GM23248 (cell line): ENCODE data around the gene DDX59. TPM values are rescaled to one million over a fixed set of nuclear protein-coding genes. Genes with fewer than 3 reads are reported as not detected.
"Not testable (repeated sequence)": the region's sequence is repeated elsewhere in the genome, so short reads cannot be mapped to it uniquely, and the experiment has no call there.

ENCODE experiments used
- DNase-seq: peaks from one replicate; pipeline ENCODE4 v3.0.0-alpha.2; 2015
- H2AFZ ChIP-seq: fragments of 200-600 bp; sonication (generic); 2 replicates; pipeline ENCODE4 v1.6.1; 2016; ENCODE audit warnings: antibody characterized with exemption
- H3F3A ChIP-seq: fragments of 200-600 bp; sonication (generic); 2 replicates; pipeline ENCODE4 v1.6.1; 2016; ENCODE audit warnings: mild to moderate bottlenecking, antibody characterized with exemption, mixed run types; ENCODE audit not compliant: insufficient read depth
- H3K27ac ChIP-seq: fragments of 200-600 bp; sonication (generic); 2 replicates; pipeline ENCODE4 v1.5.1; 2016; ENCODE audit warnings: mild to moderate bottlenecking
- H3K27me3 ChIP-seq: fragments of 200-600 bp; sonication (generic); replicated peaks from 2 replicates; pipeline ENCODE4 v1.6.1; 2016; ENCODE audit warnings: mild to moderate bottlenecking; ENCODE audit not compliant: insufficient read depth
- H3K36me3 ChIP-seq: fragments of 200-600 bp; sonication (generic); 2 replicates; pipeline ENCODE4 v1.6.1; 2016; ENCODE audit warnings: low read depth, mild to moderate bottlenecking
- H3K4me1 ChIP-seq: fragments of 200-600 bp; sonication (generic); 2 replicates; pipeline ENCODE4 v1.6.1; 2016; ENCODE audit warnings: mild to moderate bottlenecking; ENCODE audit not compliant: insufficient read depth
- H3K4me2 ChIP-seq: fragments of 200-600 bp; sonication (generic); one replicate; pipeline ENCODE4 v1.6.1; 2016; ENCODE audit warnings: mild to moderate bottlenecking; ENCODE audit not compliant: unreplicated experiment
- H3K4me3 ChIP-seq: fragments of 200-600 bp; sonication (generic); 2 replicates; pipeline ENCODE4 v1.5.1; 2016; ENCODE audit warnings: mild to moderate bottlenecking
- H3K79me2 ChIP-seq: fragments of 200-600 bp; sonication (generic); 2 replicates; pipeline ENCODE4 v1.6.1; 2016; ENCODE audit warnings: mild to moderate bottlenecking; ENCODE audit not compliant: insufficient read depth
- H3K9ac ChIP-seq: fragments of 200-600 bp; sonication (generic); 2 replicates; pipeline ENCODE4 v1.6.1; 2016; ENCODE audit warnings: mild to moderate bottlenecking
- H3K9me2 ChIP-seq: fragments of 200-600 bp; sonication (generic); 2 replicates; pipeline ENCODE4 v1.6.1; 2016; ENCODE audit warnings: mixed run types, mild to moderate bottlenecking, moderate library complexity; ENCODE audit not compliant: insufficient read depth
- H3K9me3 ChIP-seq: fragments of 200-600 bp; sonication (generic); one replicate; pipeline ENCODE4 v1.6.1; 2017; ENCODE audit warnings: low read depth
- H4K20me1 ChIP-seq: fragments of 200-600 bp; sonication (generic); 2 replicates; pipeline ENCODE4 v1.6.0; 2016; ENCODE audit not compliant: insufficient read depth
- EZH2 ChIP-seq: fragments of 200-600 bp; sonication (generic); IDR thresholded peaks from 2 replicates; pipeline ENCODE4 v1.6.1; 2018; ENCODE audit warnings: antibody characterized with exemption, mild to moderate bottlenecking; ENCODE audit not compliant: insufficient read depth, poor library complexity, severe bottlenecking
- EZH2phosphoT487 ChIP-seq: fragments of 200-600 bp; sonication (generic); IDR thresholded peaks from 2 replicates; pipeline ENCODE4 v1.6.1; 2018; ENCODE audit warnings: antibody characterized with exemption, moderate library complexity, mild to moderate bottlenecking, low read depth; ENCODE audit not compliant: insufficient read depth
- WGBS, 2 experiments: methylation state at CpG; one replicate each; pipeline ENCODE4 v1.1.6; 2015 to 2017; ENCODE audit warnings: low lambda C conversion rate in 2 of 2, low coverage in 1 of 2; ENCODE audit errors: missing lambda C conversion rate in 2 of 2; 5-methylcytosine and 5-hydroxymethylcytosine counted together
- in situ Hi-C: fragments of 300-500 bp; cut with MboI; formaldehyde crosslinking; loops from 2 replicates; pipeline ENCODE4 v1.15.0; 2020
- polyA plus RNA-seq: library from polyadenylated mRNA; unstranded; fragments of >200 nt; fragmentation: Nextera tagmentation; extraction: Ambion mirVana; gene quantifications from 2 replicates; pipeline ENCODE4 v1.2.1, GENCODE V29; 2016
- total RNA-seq: library from RNA; depleted of rRNA; stranded (reverse); fragments of >200 nt; shearing (Covaris generic); gene quantifications from 2 replicates; pipeline ENCODE4 v1.2.3, GENCODE V29; 2014

DDX59 gene
- total and polyA plus RNA-seq, 2 experiments from 2014 or later = 12.2 to 14.2 TPM

- no peaks in the 10 kb centered on the region for H3K9me3 ChIP-seq
- no peak for TF ChIP-seq EZH2
- TF ChIP-seq EZH2phosphoT487 = no peak
- H3K4me2 ChIP-seq = no peak overlapping the region
- H3K27ac ChIP-seq = no peak overlapping the region
- H2AFZ ChIP-seq = no peak overlapping the region
- DNase-seq = no peak
- no peaks in the 10 kb centered on the region for H3K79me2 ChIP-seq
- in situ Hi-C loops = loop anchor here (10.0 kb wide), 1 partner anchor 173 kb away; no protein-coding TSS in a partner anchor
- no peaks in the 10 kb centered on the region for H3K4me1 ChIP-seq
- H3K9me2 ChIP-seq = no peaks in the 10 kb centered on the region
- no peak overlapping the region for H3K9ac ChIP-seq
- H3K36me3 ChIP-seq = no peaks in the 10 kb centered on the region
- no peaks in the 10 kb centered on the region for H4K20me1 ChIP-seq
- no peak overlapping the region for H3K4me3 ChIP-seq
- 36 to 43% methylated on average over 1 of the region's 1 CpG for WGBS, 2 experiments
- H3K27me3 ChIP-seq = no peaks in the 10 kb centered on the region
- no peaks in the 10 kb centered on the region for H3F3A ChIP-seq
Measured at GRCh38 chr1:200631375-200631774, 38.3 kb downstream of the DDX59 start.

GRCh38 chr1:200630515-200630899 lies 39.2 kb downstream of the DDX59 start:
- not testable (repeated sequence) for H3K4me2 ChIP-seq, H3K27ac ChIP-seq, H3K36me3 ChIP-seq, H3K9me2 ChIP-seq, H3F3A ChIP-seq, H3K4me3 ChIP-seq, H3K9ac ChIP-seq, H4K20me1 ChIP-seq, H2AFZ ChIP-seq, H3K4me1 ChIP-seq, H3K27me3 ChIP-seq, H3K9me3 ChIP-seq, H3K79me2 ChIP-seq, DNase-seq
- in situ Hi-C loops = loop anchor here (10.0 kb wide), 1 partner anchor 174 kb away; no protein-coding TSS in a partner anchor
- WGBS, 2 experiments = 90 to 95% methylated on average over 8 of the region's 8 CpGs

GRCh38 chr1:200629876-200630514 lies 39.7 kb downstream of the DDX59 start:
- no peak for TF ChIP-seq EZH2phosphoT487
- TF ChIP-seq EZH2 = no peak
- H3K9ac ChIP-seq = no peak overlapping the region
- in situ Hi-C loops = loop anchor here (10.0 kb wide), 1 partner anchor 175 kb away; no protein-coding TSS in a partner anchor
- H3K4me1 ChIP-seq = peaks cover 8% of the 10 kb centered on the region
- no peaks in the 10 kb centered on the region for H4K20me1 ChIP-seq
- H3K27me3 ChIP-seq = no peaks in the 10 kb centered on the region
- H3K4me2 ChIP-seq = no peak overlapping the region
- H3F3A ChIP-seq = 0 out of 2 replicates have a peak, but pooled peaks cover 3% of the 10 kb centered on the region
- H3K27ac ChIP-seq = no peak overlapping the region
- WGBS, 2 experiments = 86 to 90% methylated on average over 9 of the region's 9 CpGs
- no peaks in the 10 kb centered on the region for H3K9me3 ChIP-seq
- no peak overlapping the region for H2AFZ ChIP-seq
- no peaks in the 10 kb centered on the region for H3K9me2 ChIP-seq
- H3K36me3 ChIP-seq = no peaks in the 10 kb centered on the region
- DNase-seq = no peak
- no peak overlapping the region for H3K4me3 ChIP-seq
- no peaks in the 10 kb centered on the region for H3K79me2 ChIP-seq

GRCh38 chr1:200628223-200628881 lies 41.4 kb downstream of the DDX59 start:
- Histone ChIP-seq H3F3A (0 out of 2 replicates have a peak, but pooled peaks cover 8% of the 10 kb centered on the region), H3K9me2 (no peaks in the 10 kb centered on the region), H2AFZ (no peak overlapping the region), H3K36me3 (no peaks in the 10 kb centered on the region), H3K4me2 (no peak overlapping the region), H3K9ac (no peak overlapping the region), H3K27ac (no peak overlapping the region), H3K9me3 (no peaks in the 10 kb centered on the region), H3K4me1 (peaks cover 14% of the 10 kb centered on the region), H3K79me2 (no peaks in the 10 kb centered on the region), H3K4me3 (no peak overlapping the region), H4K20me1 (no peaks in the 10 kb centered on the region), H3K27me3 (no peaks in the 10 kb centered on the region)
- TF ChIP-seq EZH2phosphoT487 = no peak
- no peak for TF ChIP-seq EZH2
- WGBS, 2 experiments = 90 to 95% methylated on average over 7 of the region's 7 CpGs
- DNase-seq = no peak
- in situ Hi-C loops = no loop called here
